SU-DHL-6 (cell line): ENCODE results near the gene TIPIN.
"Not testable (repeated sequence)": the region's sequence is repeated elsewhere in the genome, so short reads cannot be mapped to it uniquely, and the experiment has no call there.

ENCODE experiments used
- H2AFZ ChIP-seq: fragments of 200-600 bp; sonication (generic); 2 replicates; pipeline ENCODE4 v1.6.1; 2014; ENCODE audit warnings: low read depth, mild to moderate bottlenecking, moderate library complexity, mixed read lengths, antibody characterized with exemption, low read length; ENCODE audit not compliant: severe bottlenecking
- H3F3A ChIP-seq: fragments of 200-600 bp; shearing (Covaris generic); 2 replicates; pipeline ENCODE4 v1.6.0; 2016; ENCODE audit warnings: antibody characterized with exemption, mild to moderate bottlenecking; ENCODE audit not compliant: insufficient read depth
- H3K27ac ChIP-seq: fragments of 200-600 bp; sonication (generic); 2 replicates; pipeline ENCODE4 v1.5.1; 2016; ENCODE audit warnings: low read depth, mild to moderate bottlenecking, low read length, moderate library complexity, mixed read lengths
- H3K27me3 ChIP-seq: fragments of 200-600 bp; sonication (generic), shearing (Covaris generic); 2 replicates; pipeline ENCODE4 v1.6.0; 2014; ENCODE audit warnings: mild to moderate bottlenecking, low read length
- H3K36me3 ChIP-seq: fragments of 200-600 bp; sonication (generic); 2 replicates; pipeline ENCODE4 v1.6.1; 2014; ENCODE audit warnings: mild to moderate bottlenecking, low read length, mixed read lengths
- H3K4me2 ChIP-seq: fragments of 300-600, 200-600 bp; shearing (Covaris generic), sonication (generic); 2 replicates; pipeline ENCODE4 v1.6.0; 2014; ENCODE audit warnings: low read length, low read depth, mild to moderate bottlenecking; ENCODE audit not compliant: poor library complexity, severe bottlenecking
- H3K4me3 ChIP-seq: fragments of 200-600 bp; sonication (generic); 2 replicates; pipeline ENCODE4 v1.5.1; 2014; ENCODE audit warnings: antibody characterized with exemption, low read length, mild to moderate bottlenecking, mixed read lengths; ENCODE audit not compliant: insufficient read depth, poor library complexity, severe bottlenecking
- H3K79me2 ChIP-seq: fragments of 200-600 bp; sonication (generic); 2 replicates; pipeline ENCODE4 v1.6.1; 2014; ENCODE audit warnings: mild to moderate bottlenecking, low read length, moderate library complexity; ENCODE audit not compliant: insufficient read depth
- H3K9ac ChIP-seq: fragments of 200-600 bp; sonication (generic); 2 replicates; pipeline ENCODE4 v1.7.0; 2014; ENCODE audit warnings: mild to moderate bottlenecking, low read length
- H3K9me2 ChIP-seq: fragments of 200-600 bp; sonication (generic); replicated peaks from 2 replicates; pipeline ENCODE4 v1.6.1; 2014; ENCODE audit warnings: low read length; ENCODE audit not compliant: insufficient read depth
- H3K9me3 ChIP-seq: fragments of 200-600 bp; sonication (generic); 2 replicates; pipeline ENCODE4 v1.6.1; 2014; ENCODE audit warnings: low read length, mixed read lengths; ENCODE audit not compliant: insufficient read depth
- H4K20me1 ChIP-seq: fragments of 200-600 bp; sonication (generic); 2 replicates; pipeline ENCODE4 v1.6.1; 2014; ENCODE audit warnings: low read depth, mild to moderate bottlenecking, antibody characterized with exemption, low read length, moderate library complexity, mixed read lengths
- EZH2phosphoT487 ChIP-seq: fragments of 200-600 bp; sonication (generic), shearing (Covaris generic); conservative IDR thresholded peaks from 2 replicates; pipeline ENCODE4 v1.6.1; 2018; ENCODE audit warnings: mild to moderate bottlenecking, antibody characterized with exemption, low read length, moderate library complexity, mixed read lengths
- TF ChIP-seq, protein P1 (sequence below): fragments of 200-600 bp; sonication (generic); IDR thresholded peaks from one replicate; pipeline ENCODE4 v1.5.1; 2017; ENCODE audit warnings: antibody characterized with exemption, mild to moderate bottlenecking, low read length, moderate library complexity; ENCODE audit not compliant: insufficient read depth, poor library complexity, severe bottlenecking

Gene TIPIN

DNA sequence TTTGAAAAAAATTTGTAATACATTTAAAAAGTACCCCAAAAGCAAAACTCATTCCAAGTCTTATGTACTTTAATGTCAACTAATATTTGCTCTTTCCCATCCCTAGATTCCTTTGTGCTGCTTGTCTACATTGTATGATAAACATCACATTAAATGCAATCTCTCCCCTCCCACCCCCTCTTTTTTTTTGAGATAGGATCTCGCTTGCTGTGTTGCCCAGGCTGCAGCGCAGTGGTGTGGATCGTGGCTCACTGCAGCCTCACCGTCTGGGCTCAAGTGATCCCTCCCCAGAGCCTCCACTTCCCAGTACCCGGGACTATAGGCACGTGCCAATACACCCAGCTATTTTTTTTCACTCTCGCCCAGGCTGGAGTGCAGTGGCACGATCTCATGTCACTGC is 42.8 kb upstream of the TIPIN start:
- Histone ChIP-seq H4K20me1 (peaks cover 21% of the 10 kb centered on the region), H3K4me3 (no peak overlapping the region), H3K4me2 (no peak overlapping the region), H3K79me2 (peaks cover 91% of the 10 kb centered on the region), H3K27ac (no peak overlapping the region), H3K36me3 (no peaks in the 10 kb centered on the region), H2AFZ (no peak overlapping the region), H3F3A (no peaks in the 10 kb centered on the region), H3K9me2 (no peaks in the 10 kb centered on the region), H3K27me3 (no peaks in the 10 kb centered on the region), H3K9ac (no peak overlapping the region), H3K9me3 (no peaks in the 10 kb centered on the region)
- TF ChIP-seq EZH2phosphoT487 = no peak
- TF ChIP-seq, protein P1, sequence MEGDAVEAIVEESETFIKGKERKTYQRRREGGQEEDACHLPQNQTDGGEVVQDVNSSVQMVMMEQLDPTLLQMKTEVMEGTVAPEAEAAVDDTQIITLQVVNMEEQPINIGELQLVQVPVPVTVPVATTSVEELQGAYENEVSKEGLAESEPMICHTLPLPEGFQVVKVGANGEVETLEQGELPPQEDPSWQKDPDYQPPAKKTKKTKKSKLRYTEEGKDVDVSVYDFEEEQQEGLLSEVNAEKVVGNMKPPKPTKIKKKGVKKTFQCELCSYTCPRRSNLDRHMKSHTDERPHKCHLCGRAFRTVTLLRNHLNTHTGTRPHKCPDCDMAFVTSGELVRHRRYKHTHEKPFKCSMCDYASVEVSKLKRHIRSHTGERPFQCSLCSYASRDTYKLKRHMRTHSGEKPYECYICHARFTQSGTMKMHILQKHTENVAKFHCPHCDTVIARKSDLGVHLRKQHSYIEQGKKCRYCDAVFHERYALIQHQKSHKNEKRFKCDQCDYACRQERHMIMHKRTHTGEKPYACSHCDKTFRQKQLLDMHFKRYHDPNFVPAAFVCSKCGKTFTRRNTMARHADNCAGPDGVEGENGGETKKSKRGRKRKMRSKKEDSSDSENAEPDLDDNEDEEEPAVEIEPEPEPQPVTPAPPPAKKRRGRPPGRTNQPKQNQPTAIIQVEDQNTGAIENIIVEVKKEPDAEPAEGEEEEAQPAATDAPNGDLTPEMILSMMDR = no peak

- Histone ChIP-seq H3F3A (peaks cover 7% of the 10 kb centered on the region), H3K9ac (no peak overlapping the region), H3K9me2 (no peaks in the 10 kb centered on the region), H3K79me2 (peaks cover 89% of the 10 kb centered on the region), H3K36me3 (no peaks in the 10 kb centered on the region), H3K4me3 (no peak overlapping the region), H3K27me3 (no peaks in the 10 kb centered on the region), H3K27ac (no peak overlapping the region), H3K9me3 (no peaks in the 10 kb centered on the region), H2AFZ (no peak overlapping the region), H4K20me1 (peaks cover 19% of the 10 kb centered on the region), H3K4me2 (no peak overlapping the region)
- no peak for TF ChIP-seq EZH2phosphoT487
- TF ChIP-seq, protein P1 = no peak
Observed at GRCh38 chr15:66394915-66395314, 38.4 kb upstream of the TIPIN start.

DNA sequence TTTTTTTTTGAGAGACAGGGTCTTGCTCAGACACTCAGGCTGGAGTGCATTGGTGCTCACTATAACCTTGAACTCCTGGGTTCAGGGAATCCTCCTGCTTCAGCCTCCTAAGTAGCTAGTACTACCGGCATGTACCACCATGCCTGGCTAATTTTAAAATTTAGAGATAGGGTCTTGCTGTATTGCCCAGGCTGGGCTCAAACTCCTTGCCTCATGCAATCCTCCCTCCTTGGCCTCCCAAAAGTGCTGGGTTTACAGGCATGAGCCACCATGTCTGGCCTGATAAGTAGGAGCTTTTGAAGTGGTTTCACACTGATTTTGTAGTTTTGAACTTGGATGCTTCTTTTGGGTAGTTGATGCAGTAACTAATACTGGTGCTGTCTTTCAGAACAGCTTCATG is 38.0 kb upstream of the TIPIN start:
- TF ChIP-seq EZH2phosphoT487 = no peak
- TF ChIP-seq, protein P1 = no peak
- Histone ChIP-seq H3K27ac (no peak overlapping the region), H3K9me3 (no peaks in the 10 kb centered on the region), H3K36me3 (no peaks in the 10 kb centered on the region), H3K9ac (no peak overlapping the region), H3K27me3 (no peaks in the 10 kb centered on the region), H3K9me2 (no peaks in the 10 kb centered on the region), H4K20me1 (peaks cover 19% of the 10 kb centered on the region), H3K79me2 (peaks cover 92% of the 10 kb centered on the region), H3K4me2 (no peak overlapping the region), H2AFZ (no peak overlapping the region), H3F3A (peaks cover 11% of the 10 kb centered on the region), H3K4me3 (no peak overlapping the region)

DNA sequence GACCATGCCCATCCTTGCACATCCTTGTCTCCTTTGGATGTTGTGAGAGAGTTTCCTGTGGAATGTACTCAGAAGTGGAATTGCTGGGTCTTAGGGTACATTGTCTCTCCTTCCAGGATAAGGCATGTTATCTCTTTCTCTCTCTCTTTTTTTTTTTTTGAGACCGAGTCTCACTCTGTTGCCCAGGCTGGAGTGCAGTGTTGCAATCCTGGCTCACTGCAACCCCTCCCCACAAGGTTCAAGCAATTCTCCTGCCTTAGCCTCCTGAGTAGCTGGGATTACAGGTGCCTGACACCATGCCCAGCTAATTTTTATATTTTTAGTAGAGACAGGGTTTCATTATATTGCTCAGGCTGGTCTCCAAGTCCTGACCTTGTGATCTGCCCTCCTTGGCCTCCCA is 36.6 kb upstream of the TIPIN start:
- H3K27me3 ChIP-seq, H3K9me3 ChIP-seq, H3K4me2 ChIP-seq, H3K36me3 ChIP-seq, H3K4me3 ChIP-seq, H3K9ac ChIP-seq, H3K27ac ChIP-seq, H3K9me2 ChIP-seq, H2AFZ ChIP-seq: not testable (repeated sequence)
- Histone ChIP-seq H3K79me2 (peaks cover 92% of the 10 kb centered on the region), H4K20me1 (peaks cover 19% of the 10 kb centered on the region), H3F3A (peaks cover 18% of the 10 kb centered on the region)
